ENCODE data around the gene NXN. TPM values are rescaled to one million over a fixed set of nuclear protein-coding genes. Genes with fewer than 3 reads are reported as not detected.

The NXN gene
- total RNA-seq, 1 experiment from 2014 or later, result 57.3 TPM

DNA sequence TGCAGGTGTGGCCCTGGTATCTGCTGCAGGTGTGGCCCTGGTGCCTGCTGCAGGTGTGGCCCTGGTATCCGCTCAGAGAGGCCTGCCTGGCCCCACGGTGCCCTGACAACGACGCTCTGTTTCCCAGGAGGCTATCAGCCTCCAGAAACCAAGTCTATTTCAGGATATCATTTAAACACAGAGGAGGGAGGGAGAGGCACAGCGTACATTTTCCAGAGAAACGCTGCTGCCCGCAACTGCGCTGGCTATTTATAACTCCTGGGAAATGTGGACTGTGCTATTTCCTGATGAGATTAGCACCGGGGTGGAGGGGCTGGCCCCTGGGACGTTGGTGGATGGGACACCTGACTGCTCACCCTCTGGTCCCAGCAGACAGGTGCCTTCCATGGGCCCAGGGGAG lies 39.9 kb upstream of the NXN start:
- no TSS peak for BruUV-seq (replicated peaks)
- ChIA-PET CTCF (interaction anchor here (2.1 kb wide), 1 partner anchor 37 kb away, joined by 7 read pairs; no protein-coding TSS in a partner anchor), POLR2A (no interaction called here)
- TF ChIP-seq, protein P1, sequence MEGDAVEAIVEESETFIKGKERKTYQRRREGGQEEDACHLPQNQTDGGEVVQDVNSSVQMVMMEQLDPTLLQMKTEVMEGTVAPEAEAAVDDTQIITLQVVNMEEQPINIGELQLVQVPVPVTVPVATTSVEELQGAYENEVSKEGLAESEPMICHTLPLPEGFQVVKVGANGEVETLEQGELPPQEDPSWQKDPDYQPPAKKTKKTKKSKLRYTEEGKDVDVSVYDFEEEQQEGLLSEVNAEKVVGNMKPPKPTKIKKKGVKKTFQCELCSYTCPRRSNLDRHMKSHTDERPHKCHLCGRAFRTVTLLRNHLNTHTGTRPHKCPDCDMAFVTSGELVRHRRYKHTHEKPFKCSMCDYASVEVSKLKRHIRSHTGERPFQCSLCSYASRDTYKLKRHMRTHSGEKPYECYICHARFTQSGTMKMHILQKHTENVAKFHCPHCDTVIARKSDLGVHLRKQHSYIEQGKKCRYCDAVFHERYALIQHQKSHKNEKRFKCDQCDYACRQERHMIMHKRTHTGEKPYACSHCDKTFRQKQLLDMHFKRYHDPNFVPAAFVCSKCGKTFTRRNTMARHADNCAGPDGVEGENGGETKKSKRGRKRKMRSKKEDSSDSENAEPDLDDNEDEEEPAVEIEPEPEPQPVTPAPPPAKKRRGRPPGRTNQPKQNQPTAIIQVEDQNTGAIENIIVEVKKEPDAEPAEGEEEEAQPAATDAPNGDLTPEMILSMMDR (IDR thresholded peaks at IDR 0.05; ENCODE audit: unreplicated experiment), result no peak
- Mint-ChIP-seq H3K4me1 (ENCODE audit: insufficient read depth, unreplicated experiment) (no peaks in the 10 kb centered on the region), H3K27ac (ENCODE audit: low read depth, unreplicated experiment) (no peak overlapping the region), H3K9me3 (ENCODE audit: unreplicated experiment) (no peaks in the 10 kb centered on the region), H3K36me3 (ENCODE audit: insufficient read depth, unreplicated experiment) (peaks cover 17% of the 10 kb centered on the region), H3K27me3 (ENCODE audit: insufficient read depth, unreplicated experiment) (no peaks in the 10 kb centered on the region), H3K4me3 (ENCODE audit: unreplicated experiment) (no peak overlapping the region)
- intact Hi-C loops (cut with micrococcal nuclease), result no loop called here
- no peak for DNase-seq (ENCODE audit: unreplicated experiment)

DNA sequence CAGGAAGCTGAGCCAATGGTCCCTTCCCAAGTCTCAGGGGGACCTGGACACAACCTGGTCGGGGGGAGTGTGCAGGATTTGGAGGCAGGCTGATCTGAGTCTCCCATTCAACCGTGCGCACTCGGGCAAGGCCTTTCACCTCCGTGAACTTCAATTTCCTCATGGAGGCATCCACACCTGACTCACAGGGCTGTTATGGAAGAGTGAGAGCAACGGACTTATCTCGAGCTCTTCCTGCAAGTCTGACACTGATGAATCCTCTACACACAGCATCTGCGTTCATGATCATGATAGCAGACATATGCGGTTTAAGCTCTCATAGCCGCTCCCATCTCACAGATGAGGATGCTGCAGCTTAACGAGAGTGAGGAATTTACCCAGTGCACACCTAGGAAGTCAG lies 39.0 kb upstream of the NXN start:
- POLR2A ChIA-PET, result no interaction called here
- intact Hi-C loops (cut with micrococcal nuclease), result no loop called here
- no peaks in the 10 kb centered on the region for H3K27me3 Mint-ChIP-seq (ENCODE audit: insufficient read depth, unreplicated experiment)
- DNase-seq (ENCODE audit: unreplicated experiment), result no peak
- BruUV-seq (replicated peaks), result no TSS peak
- CTCF ChIA-PET, result interaction anchor here (0.6 to 2.1 kb wide), 2 partner anchors 38 to 1681 kb away, joined by 3 to 7 read pairs; no protein-coding TSS in a partner anchor
- no peak overlapping the region for H3K4me3 Mint-ChIP-seq (ENCODE audit: unreplicated experiment)
- H3K27ac Mint-ChIP-seq (ENCODE audit: low read depth, unreplicated experiment), result no peak overlapping the region
- H3K36me3 Mint-ChIP-seq (ENCODE audit: insufficient read depth, unreplicated experiment), result peaks cover 12% of the 10 kb centered on the region
- no peaks in the 10 kb centered on the region for H3K9me3 Mint-ChIP-seq (ENCODE audit: unreplicated experiment)
- no peaks in the 10 kb centered on the region for H3K4me1 Mint-ChIP-seq (ENCODE audit: insufficient read depth, unreplicated experiment)
- TF ChIP-seq, protein P1 (IDR thresholded peaks at IDR 0.05; ENCODE audit: unreplicated experiment), result no peak

DNA sequence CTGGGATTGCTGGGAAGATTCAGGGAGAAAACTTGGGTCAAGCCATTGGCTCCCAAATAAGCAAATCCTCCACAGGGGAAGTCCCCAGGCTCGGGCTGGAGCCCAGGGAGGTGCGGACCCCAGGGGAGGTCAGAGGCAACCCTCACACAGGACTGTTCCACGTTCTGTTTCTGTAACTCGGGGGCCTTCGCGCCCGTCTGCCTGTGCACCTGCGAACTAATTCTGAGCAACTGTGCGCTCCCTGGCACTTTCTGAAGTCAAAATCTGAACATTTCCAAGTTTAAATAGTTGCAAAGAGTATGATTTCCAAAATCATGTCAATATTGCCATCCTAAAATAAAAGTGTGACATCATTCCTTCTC lies 34.1 kb upstream of the NXN start:
- no peak for DNase-seq (ENCODE audit: unreplicated experiment)
- intact Hi-C loops (cut with micrococcal nuclease), result no loop called here
- peaks cover 13% of the 10 kb centered on the region for H3K36me3 Mint-ChIP-seq (ENCODE audit: insufficient read depth, unreplicated experiment)
- ChIA-PET POLR2A (no interaction called here), CTCF (interaction anchor here (1.4 to 1.5 kb wide), 2 partner anchors 15 kb away, joined by 9 to 10 read pairs; no protein-coding TSS in a partner anchor)
- H3K9me3 Mint-ChIP-seq (ENCODE audit: unreplicated experiment), result no peaks in the 10 kb centered on the region
- no peak overlapping the region for H3K27ac Mint-ChIP-seq (ENCODE audit: low read depth, unreplicated experiment)
- no peaks in the 10 kb centered on the region for H3K4me1 Mint-ChIP-seq (ENCODE audit: insufficient read depth, unreplicated experiment)
- H3K4me3 Mint-ChIP-seq (ENCODE audit: unreplicated experiment), result no peak overlapping the region
- BruUV-seq (replicated peaks), result no TSS peak
- H3K27me3 Mint-ChIP-seq (ENCODE audit: insufficient read depth, unreplicated experiment), result no peaks in the 10 kb centered on the region
- TF ChIP-seq, protein P1 (IDR thresholded peaks at IDR 0.05; ENCODE audit: unreplicated experiment), result no peak

DNA sequence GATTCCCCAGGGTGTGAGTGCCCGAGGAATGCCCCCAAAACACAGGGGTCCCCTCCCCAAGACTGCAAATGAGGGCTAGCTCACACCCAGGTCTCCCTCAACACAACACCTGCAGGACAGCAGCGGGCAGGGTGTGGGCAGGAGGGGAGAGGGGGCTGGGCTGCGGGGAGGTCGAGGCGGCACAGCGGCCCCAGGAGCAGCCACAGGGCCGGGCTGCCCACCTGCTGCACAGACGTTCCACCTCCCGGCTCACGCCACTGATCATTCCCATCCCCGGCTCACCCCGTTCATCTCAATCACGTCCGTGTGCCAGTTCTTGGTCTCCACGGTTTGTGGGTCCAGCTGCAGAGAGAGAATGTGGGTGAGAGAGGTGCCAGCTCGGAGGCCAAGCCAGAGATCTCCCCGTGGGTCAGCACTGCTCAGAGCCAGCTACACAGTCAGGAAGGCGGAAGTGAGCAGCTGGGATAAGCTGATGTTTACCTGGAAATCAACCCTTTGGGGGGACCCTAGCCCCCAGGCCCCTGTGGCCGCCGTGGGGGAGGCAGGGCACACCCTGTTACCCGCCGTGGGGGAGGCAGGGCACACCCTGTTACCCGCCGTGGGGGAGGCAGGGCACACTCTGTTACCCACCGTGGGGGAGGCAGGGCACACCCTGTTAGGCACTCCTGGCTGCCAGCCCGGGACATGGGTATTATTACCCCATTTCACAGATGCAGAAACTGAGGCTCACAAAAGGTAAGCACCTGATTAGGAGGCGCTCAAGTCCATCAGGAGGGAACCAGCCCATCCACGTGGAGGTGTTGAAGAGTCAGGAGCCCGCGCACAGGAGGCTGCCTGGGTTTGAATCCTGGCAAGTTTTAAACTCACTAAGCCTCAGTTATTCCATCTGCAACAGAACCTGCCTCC lies 33.5 kb upstream of the NXN start:
- BruUV-seq (replicated peaks), result no TSS peak
- ChIA-PET CTCF (interaction anchor here (1.5 kb wide), 1 partner anchor 14 kb away, joined by 10 read pairs; no protein-coding TSS in a partner anchor), POLR2A (no interaction called here)
- no peak for DNase-seq (ENCODE audit: unreplicated experiment)
- intact Hi-C loops (cut with micrococcal nuclease), result no loop called here
- no peaks in the 10 kb centered on the region for H3K4me1 Mint-ChIP-seq (ENCODE audit: insufficient read depth, unreplicated experiment)
- TF ChIP-seq, protein P1 (IDR thresholded peaks at IDR 0.05; ENCODE audit: unreplicated experiment), result no peak
- H3K4me3 Mint-ChIP-seq (ENCODE audit: unreplicated experiment), result no peak overlapping the region
- no peak overlapping the region for H3K27ac Mint-ChIP-seq (ENCODE audit: low read depth, unreplicated experiment)
- H3K36me3 Mint-ChIP-seq (ENCODE audit: insufficient read depth, unreplicated experiment), result peaks cover 7% of the 10 kb centered on the region
- H3K9me3 Mint-ChIP-seq (ENCODE audit: unreplicated experiment), result no peaks in the 10 kb centered on the region
- no peaks in the 10 kb centered on the region for H3K27me3 Mint-ChIP-seq (ENCODE audit: insufficient read depth, unreplicated experiment)
